Esophagus squamous epithelium (tissue), 5 donors: ENCODE results near the gene ALG11. TPM values are rescaled to one million over a fixed set of nuclear protein-coding genes. Genes with fewer than 3 reads are reported as not detected.

ENCODE experiments used
- DNase-seq: peaks from one replicate; lab custom pipeline; 2025; lab: John Stamatoyannopoulos, UW
- H3K27ac ChIP-seq, 4 donors: fragments of 200-600 bp; sonication (generic); one replicate each; pipeline ENCODE4 v1.5.1; 2016 to 2019; ENCODE audit warnings: mild to moderate bottlenecking in 1 of 4
- H3K27me3 ChIP-seq, 4 donors: fragments of 200-600 bp; sonication (generic); 1 replicate in 3 of 4; 2 replicates in 1 of 4; pipeline versions ENCODE4 v1.5.1 to v1.6.0; 2017 to 2021; ENCODE audit warnings: antibody characterized with exemption in 1 of 4
- H3K36me3 ChIP-seq, 3 donors: fragments of 200-600 bp; sonication (generic); one replicate each; pipeline ENCODE4 v1.5.1; 2016 to 2019
- H3K4me1 ChIP-seq, 3 donors: fragments of 200-600 bp; sonication (generic); one replicate each; pipeline ENCODE4 v1.5.1; 2017 to 2019
- H3K4me3 ChIP-seq, 4 donors: fragments of 200-600 bp; sonication (generic); 1 replicate in 3 of 4; 2 replicates in 1 of 4; pipeline ENCODE4 v1.5.1; 2016 to 2019; ENCODE audit warnings: mild to moderate bottlenecking in 2 of 4, moderate library complexity in 1 of 4
- H3K9me3 ChIP-seq, 3 donors: fragments of 200-600 bp; sonication (generic); one replicate each; pipeline ENCODE4 v1.5.1; 2016 to 2019
- POLR2A ChIP-seq, 4 donors: fragments of 450-650 bp; IDR thresholded peaks; one replicate each; pipeline ENCODE4 v1.6.1; 2017; ENCODE audit warnings: antibody characterized with exemption in 4 of 4, mild to moderate bottlenecking in 4 of 4, moderate library complexity in 3 of 4
- WGBS, 2 donors: methylation state at CpG; one replicate each; pipeline ENCODE4 v1.1.5; 2018; 5-methylcytosine and 5-hydroxymethylcytosine counted together
- intact Hi-C: fragments of 100-400 bp; cut with DNase I; formaldehyde crosslinking; loops from one replicate; pipeline ENCODE4 v1.15.0; 2022
- total RNA-seq, 4 donors: library from RNA; depleted of rRNA; stranded (reverse); fragments of >200 nt; gene quantifications; one replicate each; pipeline ENCODE4 v1.1.0, GENCODE V29; 2016
- TF ChIP-seq, protein P1 (sequence below), 6 experiments: fragments of 450-650 bp in 4 of 6; fragments of 200-600 bp in 2 of 6; sonication (generic) in 2 of 6; IDR thresholded peaks; one replicate each; pipeline ENCODE4 v1.5.1; 2016 to 2019; ENCODE audit warnings: antibody characterized with exemption in 6 of 6, mild to moderate bottlenecking in 4 of 6, moderate library complexity in 4 of 6
- donor health status: DM: yes; HTN: yes; CAD: no.

Gene ALG11
- total RNA-seq, 4 donors from 2014 or later = 10.7 to 21.2 (median 14.4) TPM

DNA sequence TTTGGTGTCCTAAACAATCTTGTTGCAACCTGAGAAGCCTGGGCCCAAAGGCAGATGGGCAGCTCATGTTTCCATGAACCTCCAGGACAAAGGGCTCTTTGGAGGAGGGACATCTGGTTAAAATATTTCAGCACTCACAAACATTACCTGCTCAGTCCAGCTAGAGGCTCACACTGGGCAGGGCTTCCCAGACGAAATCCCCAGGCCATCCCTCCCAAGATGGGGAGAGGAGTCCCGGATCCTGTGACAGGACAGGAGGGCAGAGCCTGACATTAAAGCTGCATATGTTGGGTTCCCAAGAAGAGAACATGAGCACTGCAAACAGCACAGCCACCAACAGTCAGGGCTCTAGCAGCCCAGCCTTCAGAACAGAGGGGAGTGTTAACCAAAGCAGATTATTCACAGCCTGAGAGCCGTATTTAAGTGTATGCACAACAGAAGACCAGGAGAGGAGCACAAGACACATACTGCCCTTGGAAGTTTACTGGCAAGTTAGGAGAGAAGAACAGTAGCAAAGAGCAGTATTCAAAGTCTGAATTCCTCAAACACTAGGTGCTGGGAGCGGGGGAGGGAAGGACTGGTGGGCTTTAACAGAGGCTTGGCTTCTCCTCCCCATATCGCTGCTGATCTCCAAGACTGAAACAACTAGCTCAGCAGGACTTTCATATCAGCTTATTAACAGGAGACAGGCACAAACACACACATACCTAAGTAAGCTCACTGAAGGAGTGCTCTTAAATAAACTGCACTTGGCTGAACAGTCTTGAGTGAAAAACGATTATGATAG, 13.3 kb upstream of the ALG11 start:
- Histone ChIP-seq H3K36me3 (no peaks in the 10 kb centered on the region), H3K27me3 (peaks cover 0 to 13% (median 0%) of the 10 kb centered on the region in 4 donors), H3K27ac (no peak overlapping the region), H3K9me3 (no peaks in the 10 kb centered on the region), H3K4me1 (peaks cover 6 to 33% (median 12%) of the 10 kb centered on the region in 3 donors), H3K4me3 (no peak overlapping the region)
- WGBS, 2 donors = 41% methylated on average over 4 of the region's 6 CpGs
- no peak for DNase-seq
- intact Hi-C loops = no loop called here
- no peak for TF ChIP-seq POLR2A (IDR thresholded peaks at IDR 0.05)
- TF ChIP-seq, protein P1, sequence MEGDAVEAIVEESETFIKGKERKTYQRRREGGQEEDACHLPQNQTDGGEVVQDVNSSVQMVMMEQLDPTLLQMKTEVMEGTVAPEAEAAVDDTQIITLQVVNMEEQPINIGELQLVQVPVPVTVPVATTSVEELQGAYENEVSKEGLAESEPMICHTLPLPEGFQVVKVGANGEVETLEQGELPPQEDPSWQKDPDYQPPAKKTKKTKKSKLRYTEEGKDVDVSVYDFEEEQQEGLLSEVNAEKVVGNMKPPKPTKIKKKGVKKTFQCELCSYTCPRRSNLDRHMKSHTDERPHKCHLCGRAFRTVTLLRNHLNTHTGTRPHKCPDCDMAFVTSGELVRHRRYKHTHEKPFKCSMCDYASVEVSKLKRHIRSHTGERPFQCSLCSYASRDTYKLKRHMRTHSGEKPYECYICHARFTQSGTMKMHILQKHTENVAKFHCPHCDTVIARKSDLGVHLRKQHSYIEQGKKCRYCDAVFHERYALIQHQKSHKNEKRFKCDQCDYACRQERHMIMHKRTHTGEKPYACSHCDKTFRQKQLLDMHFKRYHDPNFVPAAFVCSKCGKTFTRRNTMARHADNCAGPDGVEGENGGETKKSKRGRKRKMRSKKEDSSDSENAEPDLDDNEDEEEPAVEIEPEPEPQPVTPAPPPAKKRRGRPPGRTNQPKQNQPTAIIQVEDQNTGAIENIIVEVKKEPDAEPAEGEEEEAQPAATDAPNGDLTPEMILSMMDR (IDR thresholded peaks at IDR 0.05) = no peak

DNA sequence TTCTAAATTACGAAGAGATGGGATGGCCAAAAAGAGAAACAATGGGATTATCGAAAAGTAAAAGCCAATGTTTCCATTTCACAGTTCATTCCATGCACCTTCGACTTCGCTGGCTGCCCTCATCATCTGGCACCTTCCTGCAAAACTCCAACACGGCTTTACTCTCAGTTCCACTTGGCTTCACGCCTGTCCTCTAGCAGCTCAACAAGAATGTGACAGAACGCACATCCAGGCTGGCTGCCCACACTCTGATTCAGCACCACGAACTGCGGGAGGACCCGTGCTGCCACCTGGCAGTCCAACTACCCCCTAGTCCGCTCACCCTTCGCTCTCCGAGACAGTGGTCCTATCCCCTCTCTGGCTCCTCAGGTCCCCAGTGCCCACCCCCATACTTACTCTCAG, 12.7 kb upstream of the ALG11 start:
- no peaks in the 10 kb centered on the region for H3K9me3 ChIP-seq
- no peaks in the 10 kb centered on the region for H3K36me3 ChIP-seq
- no peak overlapping the region for H3K4me3 ChIP-seq
- no peak for TF ChIP-seq POLR2A (IDR thresholded peaks at IDR 0.05)
- TF ChIP-seq, protein P1 (IDR thresholded peaks at IDR 0.05) = no peak
- DNase-seq = no peak
- intact Hi-C loops = no loop called here
- 30 to 36% methylated on average over 13 of the region's 13 CpGs for WGBS, 2 donors
- peaks cover 0 to 13% (median 0%) of the 10 kb centered on the region in 4 donors for H3K27me3 ChIP-seq
- peaks cover 6 to 33% (median 12%) of the 10 kb centered on the region in 3 donors for H3K4me1 ChIP-seq
- no peak overlapping the region for H3K27ac ChIP-seq

DNA sequence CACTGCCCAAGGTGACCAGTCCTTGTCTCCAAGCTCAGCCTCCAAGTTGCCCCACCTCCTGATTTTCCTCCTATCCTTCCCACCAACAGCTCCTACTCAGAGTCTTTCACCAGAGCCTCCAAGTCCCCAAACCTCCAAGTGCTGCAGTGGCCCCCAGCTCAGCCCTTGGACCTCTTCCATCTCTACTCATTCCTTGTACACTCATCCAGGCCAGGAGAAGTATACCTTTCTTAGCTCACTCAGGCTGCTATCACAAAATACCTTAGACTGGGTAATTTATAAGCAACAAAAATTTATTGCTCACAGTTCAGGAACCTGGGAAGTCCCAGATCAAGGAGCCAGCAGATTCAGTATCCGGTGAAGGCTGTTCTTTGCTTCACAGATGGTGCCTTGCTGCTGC, 12.3 kb upstream of the ALG11 start:
- H3K4me3 ChIP-seq = no peak overlapping the region
- no peak for DNase-seq
- TF ChIP-seq, protein P1 (IDR thresholded peaks at IDR 0.05) = no peak
- TF ChIP-seq POLR2A (IDR thresholded peaks at IDR 0.05) = no peak
- H3K27me3 ChIP-seq = peaks cover 0 to 13% (median 0%) of the 10 kb centered on the region in 4 donors
- H3K4me1 ChIP-seq = peaks cover 6 to 33% (median 12%) of the 10 kb centered on the region in 3 donors
- no peaks in the 10 kb centered on the region for H3K9me3 ChIP-seq
- intact Hi-C loops = no loop called here
- no peak overlapping the region for H3K27ac ChIP-seq
- no peaks in the 10 kb centered on the region for H3K36me3 ChIP-seq
- WGBS, 2 donors = 25 to 57% methylated on average over 1 of the region's 1 CpG

DNA sequence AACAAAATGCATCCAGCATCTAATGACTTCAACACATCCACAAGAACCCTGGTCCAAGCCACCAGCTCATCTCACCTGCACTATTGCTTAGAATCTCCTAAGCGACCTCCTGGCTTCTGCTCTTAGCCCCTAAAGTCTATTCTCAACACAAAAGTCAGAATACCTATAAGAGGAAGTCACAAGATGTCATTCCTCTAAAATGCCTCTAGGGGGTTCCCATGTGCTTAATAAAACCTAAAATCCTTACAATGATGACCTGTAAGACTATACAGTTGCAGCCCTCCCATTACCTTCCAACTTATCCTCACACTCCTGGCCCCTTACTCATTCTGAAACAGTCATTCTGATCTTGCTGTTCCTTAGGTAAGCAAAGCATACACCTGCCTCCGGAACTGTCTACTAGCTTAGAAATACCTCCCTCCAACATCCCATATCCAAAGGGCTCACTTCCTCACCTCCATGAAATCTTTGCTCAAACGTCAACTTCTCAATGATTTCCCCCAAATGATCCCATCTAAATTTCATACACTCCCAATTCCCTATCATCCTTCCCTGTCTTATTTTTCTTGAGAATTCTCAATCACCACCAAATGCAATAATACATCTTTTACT, 11.0 kb upstream of the ALG11 start:
- intact Hi-C loops = no loop called here
- DNase-seq = no peak

More for the DNA sequence above, 11.0 kb upstream of the ALG11 start:
- WGBS, 2 donors = 37 to 41% methylated on average over 3 of the region's 3 CpGs
- Histone ChIP-seq H3K4me3 (no peak overlapping the region), H3K36me3 (no peaks in the 10 kb centered on the region), H3K4me1 (peaks cover 0 to 20% (median 7%) of the 10 kb centered on the region in 3 donors), H3K9me3 (no peaks in the 10 kb centered on the region), H3K27me3 (peaks cover 0 to 13% (median 0%) of the 10 kb centered on the region in 4 donors), H3K27ac (no peak overlapping the region)
- TF ChIP-seq POLR2A (IDR thresholded peaks at IDR 0.05) = no peak
- TF ChIP-seq, protein P1 (IDR thresholded peaks at IDR 0.05) = peak in 5 of 6 experiments; percentile 56 to 73 (median 62)
